ENCODE measurements around the gene DTX4.

Gene DTX4

DNA sequence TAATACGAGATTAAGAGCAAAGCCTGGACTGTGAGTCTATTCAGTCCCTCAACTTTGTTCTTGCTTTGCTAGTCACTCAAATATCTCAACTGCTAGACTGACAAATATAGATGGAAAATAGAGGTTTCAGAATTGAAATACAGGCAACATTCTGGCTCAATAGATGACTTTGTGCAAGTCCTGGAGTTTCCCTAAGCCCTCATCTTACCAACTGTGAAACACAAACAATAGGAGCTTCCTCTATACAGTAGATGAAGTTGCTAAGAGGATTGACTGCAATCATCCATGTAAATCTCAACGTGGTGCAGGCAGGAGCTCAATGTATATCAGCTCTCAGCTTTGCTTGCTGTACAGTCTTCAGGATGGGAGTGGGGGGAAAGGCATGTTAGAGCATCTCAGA lies 47.0 kb downstream of the DTX4 start:
- no peak for DNase-seq (ENCODE audit: low read depth, low spot score)

GRCh38 chr11:59219836-59220235 lies 47.9 kb downstream of the DTX4 start:
- DNase-seq (ENCODE audit: low read depth, low spot score) = no peak

GRCh38 chr11:59221441-59221840 lies 49.5 kb downstream of the DTX4 start:
- no peak for DNase-seq (ENCODE audit: low read depth, low spot score)

DNA sequence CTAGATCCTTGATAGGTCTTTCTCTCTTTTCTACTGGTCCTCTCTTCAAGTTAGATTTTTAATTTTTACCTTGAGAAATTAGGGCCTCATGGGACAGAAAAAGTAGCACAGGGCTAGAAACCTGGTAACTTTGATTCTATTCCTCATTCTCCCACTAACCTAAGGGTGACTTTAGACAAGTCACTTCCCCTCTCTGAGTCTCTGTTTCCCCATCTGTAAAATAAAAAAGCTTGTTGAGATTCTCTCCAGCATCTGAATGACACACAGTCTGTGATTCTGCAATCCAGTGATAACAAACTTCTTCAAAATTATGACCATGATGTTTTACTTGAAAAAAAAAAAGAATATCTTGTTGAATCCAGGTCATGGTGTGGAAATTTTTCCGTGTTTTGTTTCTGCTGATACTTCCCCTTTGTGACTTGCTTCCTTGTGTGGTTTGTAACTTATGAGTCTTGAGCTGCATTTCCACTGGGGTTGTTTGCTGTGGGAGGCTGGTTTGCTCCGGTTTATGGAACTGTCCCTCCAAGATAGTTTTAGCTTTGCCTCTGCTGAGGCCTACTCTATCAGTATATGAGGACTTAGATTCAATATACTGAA lies 50.6 kb downstream of the DTX4 start:
- DNase-seq (ENCODE audit: low read depth, low spot score) = no peak

DNA sequence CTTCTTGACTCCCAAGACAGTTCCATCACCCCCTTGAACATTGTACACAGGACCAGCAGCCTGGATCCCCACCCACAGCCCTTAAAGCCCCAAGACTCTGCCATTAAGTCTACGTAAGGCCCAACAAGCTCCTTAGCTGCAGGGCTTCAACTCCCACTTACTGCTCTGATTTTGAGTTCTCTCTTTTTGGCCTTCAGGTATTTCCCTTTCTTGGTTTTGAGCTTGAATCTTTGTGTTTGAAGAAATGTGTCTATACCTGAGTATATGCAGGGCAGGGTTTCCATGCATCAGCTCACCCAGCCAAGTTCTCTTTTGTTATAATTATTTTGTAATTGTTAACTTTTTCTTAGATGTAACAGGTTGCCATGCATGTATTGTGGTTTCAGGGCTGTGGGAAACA lies 51.2 kb downstream of the DTX4 start:
- no peak for DNase-seq (ENCODE audit: low read depth, low spot score)

GRCh38 chr11:59223611-59224010 lies 51.7 kb downstream of the DTX4 start:
- DNase-seq (ENCODE audit: low read depth, low spot score) = no peak

- no peak for DNase-seq (ENCODE audit: low read depth, low spot score)
Observed at GRCh38 chr11:59224351-59224928, 52.5 kb downstream of the DTX4 start.

- no peak for DNase-seq (ENCODE audit: low read depth, low spot score)
Observed at GRCh38 chr11:59225017-59225416, 53.1 kb downstream of the DTX4 start.

GRCh38 chr11:59226396-59226795 lies 54.5 kb downstream of the DTX4 start:
- DNase-seq (ENCODE audit: low read depth, low spot score) = no peak

DNA sequence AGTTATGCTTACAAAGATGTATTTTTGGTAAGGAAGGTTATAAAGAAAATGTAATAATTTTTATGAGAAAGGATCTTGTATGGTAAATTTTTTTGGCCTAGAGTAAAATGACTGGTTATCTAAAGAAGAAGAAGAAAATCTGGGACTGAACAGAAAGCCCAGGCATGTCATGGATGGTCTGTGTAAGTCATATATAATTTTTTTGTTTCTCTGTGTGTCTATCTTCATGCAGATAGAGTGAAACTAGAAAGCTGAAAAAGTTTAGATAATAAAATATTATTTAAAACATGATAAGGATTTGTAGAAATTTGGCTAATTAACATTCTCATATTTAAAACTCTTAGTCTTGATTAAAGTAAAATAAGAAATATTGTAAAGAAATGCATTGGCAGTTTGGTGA lies 68.4 kb downstream of the DTX4 start:
- DNase-seq (ENCODE audit: low read depth, low spot score) = no peak

DNA sequence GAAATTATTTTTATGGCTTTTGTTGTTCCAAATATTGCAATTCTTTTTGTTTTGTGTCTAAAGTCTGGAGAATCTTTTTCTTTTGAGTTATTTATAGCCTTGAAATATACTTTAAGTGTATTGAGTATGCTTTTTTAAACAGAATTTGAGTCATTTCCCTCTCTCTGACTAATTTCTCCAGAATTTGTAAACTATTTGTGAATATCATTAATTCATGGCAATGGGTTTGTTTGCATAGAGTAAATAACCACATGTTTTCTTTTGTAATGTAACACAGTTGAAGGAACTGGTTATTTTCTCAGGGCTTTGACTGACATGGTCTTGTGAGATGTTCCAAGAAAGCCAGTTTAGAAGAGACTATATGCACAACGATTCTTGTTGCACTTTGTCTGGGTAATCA lies 71.7 kb downstream of the DTX4 start:
- no peak for DNase-seq (ENCODE audit: low read depth, low spot score)

DNA sequence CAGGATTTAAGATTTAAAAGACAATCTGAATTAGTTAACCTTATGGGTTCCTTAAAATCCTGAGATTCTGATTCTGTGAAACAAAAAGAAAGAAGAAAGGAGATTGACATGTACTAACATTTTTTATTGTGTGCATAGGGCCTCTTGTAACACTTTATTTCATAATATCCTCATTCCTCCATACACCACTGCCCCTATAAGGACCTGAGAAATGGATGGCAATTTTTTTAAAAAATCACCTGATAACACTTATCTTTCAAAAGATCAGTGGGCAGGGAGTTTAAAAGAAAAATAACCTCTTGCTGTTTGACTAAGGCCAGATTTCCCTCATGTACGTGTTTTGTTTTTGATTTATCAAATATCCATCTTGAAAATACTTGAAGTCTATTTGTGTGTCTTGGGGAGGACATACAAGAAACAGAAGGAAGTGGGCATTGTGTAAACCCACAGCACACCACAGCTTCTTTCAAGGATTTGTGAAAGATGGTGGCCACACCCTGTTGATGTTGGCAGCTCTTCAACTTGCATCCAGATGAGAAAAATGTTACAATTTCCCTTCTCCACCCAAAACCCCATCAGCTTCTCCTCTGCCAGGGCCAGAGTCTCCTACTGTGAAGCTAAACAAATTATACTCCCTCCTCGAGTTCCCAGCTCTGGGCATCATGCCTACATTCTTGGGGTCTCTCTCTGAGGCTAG lies 75.7 kb downstream of the DTX4 start:
- no peak for DNase-seq (ENCODE audit: low read depth, low spot score)

GRCh38 chr11:59249535-59249934 lies 77.6 kb downstream of the DTX4 start:
- DNase-seq (ENCODE audit: low read depth, low spot score) = no peak

GRCh38 chr11:59253001-59253400 lies 81.1 kb downstream of the DTX4 start:
- DNase-seq (ENCODE audit: low read depth, low spot score) = no peak

DNA sequence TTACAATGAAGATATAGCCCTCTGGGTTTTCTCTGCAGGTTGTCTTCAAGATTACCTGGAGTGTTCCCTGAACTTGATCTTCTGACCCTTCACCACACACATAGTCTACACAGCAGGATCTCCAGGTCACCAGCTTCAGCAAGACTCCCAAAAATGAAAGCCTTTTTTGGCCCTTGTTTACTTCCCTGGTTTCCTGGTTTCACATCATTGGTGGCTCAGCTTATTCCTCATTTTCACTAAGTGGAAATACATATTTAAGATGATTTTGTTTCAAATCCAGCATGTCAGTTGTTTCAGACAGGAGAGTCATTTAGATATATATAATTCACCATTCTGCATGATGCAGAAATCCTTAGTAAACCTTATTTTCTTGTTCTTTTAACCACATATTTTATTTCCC lies 82.4 kb downstream of the DTX4 start:
- no peak for DNase-seq (ENCODE audit: low read depth, low spot score)

- peak; percentile 81 for DNase-seq (ENCODE audit: low read depth, low spot score)
Observed at GRCh38 chr11:59255281-59255680, 83.3 kb downstream of the DTX4 start.
